Measurements from ENCODE around the gene SYNE4. TPM values are rescaled to one million over a fixed set of nuclear protein-coding genes. Genes with fewer than 3 reads are reported as not detected.

Gene SYNE4
- total and polyA plus RNA-seq, 2 of the 4 experiments (the other 2 are of a cell fraction): 0.27 TPM; not detected in 1

DNA sequence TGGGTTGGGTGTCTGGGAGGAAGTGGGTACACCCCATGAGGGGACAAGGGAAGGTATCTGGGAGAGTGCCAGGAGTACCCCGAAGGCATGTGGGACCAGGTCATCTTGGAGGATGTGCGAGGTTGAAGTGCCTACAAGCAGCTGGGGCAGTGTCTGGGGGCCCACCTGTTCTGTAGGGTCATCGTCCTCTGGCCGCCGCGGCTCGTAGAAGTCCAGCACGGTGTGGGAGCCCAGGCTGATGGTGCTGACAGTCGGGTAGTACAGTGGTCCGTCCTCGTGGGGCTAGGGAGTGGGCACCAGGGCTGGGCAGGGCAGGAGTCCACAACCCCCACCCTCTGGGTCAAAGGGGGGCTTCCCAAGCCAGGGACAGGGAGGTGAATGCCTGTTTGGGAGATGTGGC lies 1.8 kb upstream of the SYNE4 start:
- no peak overlapping the region for H2AK5ac ChIP-seq (ENCODE audit: low read depth, low read length)
- no peak overlapping the region for H3K27ac ChIP-seq (ENCODE audit: insufficient read depth, low read length)
- no peak overlapping the region for H2AFZ ChIP-seq (replicated peaks; ENCODE audit: low read length, poor library complexity)
- DNase-seq (no peak), ATAC-seq (ENCODE audit: low read depth) (no peak)
- no peak for TF ChIP-seq CTCF (conservative IDR thresholded peaks at IDR 0.05; ENCODE audit: low read depth, low read length)
- TF ChIP-seq MAFK (IDR thresholded peaks at IDR 0.05; ENCODE audit: low read depth, low read length): no peak
- no peak for TF ChIP-seq RCOR1 (IDR thresholded peaks at IDR 0.05; ENCODE audit: insufficient replicate concordance, low read length)
- TF ChIP-seq MXI1 (IDR thresholded peaks at IDR 0.05; ENCODE audit: borderline replicate concordance, low read depth, low read length): no peak
- no peak for TF ChIP-seq CEBPB (IDR thresholded peaks at IDR 0.05; ENCODE audit: low read depth, low read length)
- TF ChIP-seq SMC3 (IDR thresholded peaks at IDR 0.05; ENCODE audit: low read depth, low read length): no peak
- no peak for TF ChIP-seq BHLHE40 (IDR thresholded peaks at IDR 0.05; ENCODE audit: low read depth, low read length)
- TF ChIP-seq RFX5 (IDR thresholded peaks at IDR 0.05; ENCODE audit: low read depth, low read length): no peak
- no peak for TF ChIP-seq MAZ (IDR thresholded peaks at IDR 0.05; ENCODE audit: borderline replicate concordance, low read depth, low read length)
- no peak for TF ChIP-seq RAD21 (IDR thresholded peaks at IDR 0.05; ENCODE audit: low read length)
- no peak for TF ChIP-seq CHD1 (IDR thresholded peaks at IDR 0.05; ENCODE audit: low read depth, low read length)
- TF ChIP-seq USF2 (IDR thresholded peaks at IDR 0.05; ENCODE audit: low read depth, low read length): no peak
- TF ChIP-seq FOS (IDR thresholded peaks at IDR 0.05; ENCODE audit: low read depth, low read length): no peak
- TF ChIP-seq NFE2L2 (IDR thresholded peaks at IDR 0.05; ENCODE audit: low read depth, low read length): no peak
- TF ChIP-seq ELK1 (IDR thresholded peaks at IDR 0.05; ENCODE audit: borderline replicate concordance, low read depth, low read length): no peak
- 100% methylated on average over 3 of the region's 11 CpGs; no CpG with 5 or more reads in 1 of the 2 experiments for WGBS, 2 experiments (ENCODE audit: extremely low coverage in 2 of 2, insufficient read length in 1 of 2)
- no peak overlapping the region for H3K4me2 ChIP-seq (ENCODE audit: low read depth, low read length)
- no peaks in the 10 kb centered on the region for H4K20me1 ChIP-seq (ENCODE audit: insufficient read depth, low read length)
- H3K4me1 ChIP-seq (ENCODE audit: control insufficient read depth, insufficient read depth, low read length): peaks cover 7% of the 10 kb centered on the region; the same call in 1 of the 2 replicates
- no peak overlapping the region for H3K23ac ChIP-seq (ENCODE audit: low read depth, low read length)
- H3K79me1 ChIP-seq (ENCODE audit: low read depth in 1 of 2, low read length in 2 of 2): peaks cover 7 to 14% of the 10 kb centered on the region in 2 experiments; a peak in 3 of 4 replicates
- H3K9me3 ChIP-seq (ENCODE audit: control insufficient read depth, insufficient read depth, low read length): no peaks in the 10 kb centered on the region
- no peak overlapping the region for H2AK9ac ChIP-seq (replicated peaks; ENCODE audit: low read depth, low read length, poor library complexity)
- H4K5ac ChIP-seq (ENCODE audit: low read depth, low read length): no peak overlapping the region
- H4K91ac ChIP-seq (ENCODE audit: insufficient read depth, low read depth, low read length): no peak overlapping the region
- H2BK120ac ChIP-seq (ENCODE audit: low read depth, low read length): no peak overlapping the region
- no peak overlapping the region for H3K14ac ChIP-seq (replicated peaks; ENCODE audit: low read depth, low read length)
- POLR2A ChIA-PET (ENCODE audit: unreplicated experiment): no interaction called here
- peaks cover 6% of the 10 kb centered on the region for H3K9me1 ChIP-seq (ENCODE audit: insufficient read depth, low read length)
- H3K27me3 ChIP-seq (ENCODE audit: control insufficient read depth, insufficient read depth, low read length): no peaks in the 10 kb centered on the region
- in situ Hi-C loops (cut with MboI; ENCODE audit: low sequenced_read_pairs) (no loop called here), intact Hi-C loops (cut with micrococcal nuclease) (no loop called here), dilution Hi-C loops (cut with HindIII; ENCODE audit: low sequenced_read_pairs, unreplicated experiment) (no loop called here)
- no peaks in the 10 kb centered on the region for H3K36me3 ChIP-seq (ENCODE audit: control insufficient read depth, insufficient read depth, low read length)
- BruUV-seq (replicated peaks): no TSS peak
- no peak overlapping the region for H3K4ac ChIP-seq (ENCODE audit: low read depth, low read length)
- no peak overlapping the region for H3K18ac ChIP-seq (ENCODE audit: low read depth, low read length)
- no peak overlapping the region for H3K4me3 ChIP-seq (ENCODE audit: insufficient read depth, low read depth, low read length)
- no peak overlapping the region for H2BK20ac ChIP-seq (ENCODE audit: low read depth, low read length)
- no peak overlapping the region for H3K56ac ChIP-seq (ENCODE audit: extremely low read depth, insufficient read depth, low read length)
- H3K9ac ChIP-seq (ENCODE audit: low read depth, low read length): no peak overlapping the region
- CTCF ChIA-PET: no interaction called here
- no peak overlapping the region for H2BK5ac ChIP-seq (ENCODE audit: low read depth, low read length, poor library complexity, severe bottlenecking)
- H4K8ac ChIP-seq (ENCODE audit: low read depth in 2 of 2, low read length in 2 of 2): no peak overlapping the region
- no peak overlapping the region for H2BK15ac ChIP-seq (ENCODE audit: low read depth, low read length)
